HS-27A (cell line): Measurements from ENCODE around the gene CLDN25.

Source experiments
- DNase-seq: peaks from one replicate; pipeline ENCODE4 v3.0.0-alpha.2; 2012; ENCODE audit warnings: low read depth, missing footprints

CLDN25 gene

DNA sequence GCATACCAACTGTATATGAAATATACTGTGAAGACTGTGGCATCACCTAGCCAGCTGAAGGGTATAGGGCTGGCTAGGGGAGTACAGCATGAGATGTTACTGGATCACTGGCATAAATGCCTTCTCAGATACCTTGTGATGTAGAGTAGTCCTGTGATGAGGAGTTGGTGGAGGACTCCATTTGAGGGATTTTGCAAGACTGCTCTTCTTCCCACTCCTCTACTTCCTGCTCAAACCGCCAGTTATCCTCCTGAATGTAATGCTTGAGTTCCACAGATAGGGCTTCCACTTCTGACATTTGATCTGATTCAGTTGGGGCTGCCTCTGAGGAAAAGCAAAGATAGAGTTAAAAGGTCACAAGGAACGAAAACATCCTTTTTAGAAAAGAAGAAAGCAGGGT, 29.3 kb downstream of the CLDN25 start:
- no peak for DNase-seq

DNA sequence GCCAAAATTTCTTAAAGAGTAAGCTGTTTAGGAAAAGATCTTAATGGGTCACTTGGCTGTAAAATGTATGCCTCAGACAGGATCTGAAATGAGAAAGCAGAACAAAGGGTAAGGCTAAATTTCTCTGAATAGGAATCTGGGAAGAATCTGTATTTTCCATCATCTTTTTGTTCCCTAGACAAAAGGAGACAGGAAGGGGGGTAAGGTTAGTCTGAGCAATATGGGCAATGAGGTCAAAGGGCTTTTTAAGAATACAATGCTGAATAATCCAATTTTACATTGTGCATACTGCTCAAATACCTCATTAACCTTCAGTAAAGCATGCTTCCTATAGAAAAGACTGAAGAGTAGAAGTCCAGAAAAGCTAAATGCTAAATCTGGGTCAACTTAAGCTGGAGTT, 34.6 kb downstream of the CLDN25 start:
- no peak for DNase-seq

DNA sequence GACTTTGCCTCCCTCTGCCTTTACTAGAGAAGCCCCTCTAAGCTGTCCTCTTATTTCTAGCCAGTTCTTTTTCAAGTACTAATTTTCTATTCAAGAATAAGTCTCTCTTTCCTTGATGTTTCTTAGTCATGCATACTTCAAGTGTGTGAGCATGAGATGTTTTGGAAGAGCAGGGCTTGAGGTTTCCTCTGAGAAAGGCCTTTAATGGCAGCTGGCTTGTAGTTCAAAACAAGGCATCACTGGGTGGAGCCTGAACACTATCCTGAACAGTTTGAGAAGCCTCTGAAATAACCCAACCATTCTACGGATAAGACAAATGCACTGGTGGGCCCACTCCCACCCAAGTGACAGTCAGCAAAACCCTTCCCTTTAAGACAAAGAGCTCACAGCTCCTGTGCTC, 37.6 kb downstream of the CLDN25 start:
- DNase-seq, result no peak

DNA sequence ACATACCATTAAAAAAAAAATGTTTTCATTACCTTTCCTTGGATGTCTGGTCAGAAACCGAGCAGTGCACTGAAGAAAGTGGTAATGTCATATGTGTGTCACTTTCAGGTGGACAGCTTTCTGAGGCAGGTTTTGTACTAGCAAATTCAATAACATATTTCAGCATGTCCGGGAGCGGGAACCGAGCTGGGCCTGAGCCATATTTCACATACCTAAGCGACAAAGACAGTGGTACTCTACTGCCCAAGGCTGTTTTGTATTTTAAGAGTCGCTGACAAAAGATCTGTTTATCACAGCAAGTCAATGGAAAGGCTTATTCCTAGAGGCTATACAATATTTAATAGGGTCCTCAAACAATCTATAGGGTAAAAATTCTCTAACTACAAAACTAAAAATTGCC, 38.0 kb downstream of the CLDN25 start:
- no peak for DNase-seq

DNA sequence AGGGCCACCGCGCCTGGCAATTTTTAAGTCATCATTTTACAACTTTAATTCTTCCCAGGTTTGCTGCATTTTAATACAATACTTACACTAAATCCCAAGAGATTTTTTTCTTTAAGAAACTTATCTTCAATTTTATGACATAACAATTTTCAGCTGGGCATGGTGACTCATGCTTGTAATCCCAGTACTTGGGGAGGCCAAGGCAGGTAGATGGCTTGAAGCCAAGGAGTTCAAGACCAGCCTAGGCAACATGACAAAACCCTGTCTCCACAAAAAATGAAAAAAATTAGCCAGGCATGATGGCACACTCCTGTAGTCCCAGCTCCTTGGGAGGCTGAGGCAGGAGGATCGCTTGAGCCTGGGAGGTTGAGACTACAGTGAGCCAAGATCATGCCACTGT, 38.8 kb downstream of the CLDN25 start:
- no peak for DNase-seq

DNA sequence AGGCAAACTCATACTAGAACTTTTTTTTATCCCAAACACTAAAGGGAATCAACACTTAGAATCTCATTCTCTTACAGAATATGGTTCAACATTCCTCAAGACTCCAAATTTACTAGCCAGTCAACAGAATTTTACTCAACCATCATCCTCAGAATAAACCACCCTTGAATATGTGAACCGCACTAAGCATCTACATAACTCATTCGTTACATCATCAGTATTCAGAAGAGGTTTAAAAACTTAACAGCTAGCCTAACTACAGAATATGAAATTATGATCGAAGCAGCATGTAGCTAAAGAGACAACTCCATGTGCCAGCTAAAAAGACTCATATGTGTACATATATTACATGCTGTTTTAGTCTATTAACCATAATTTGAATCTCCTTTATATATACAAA, 47.9 kb downstream of the CLDN25 start:
- DNase-seq, result no peak

DNA sequence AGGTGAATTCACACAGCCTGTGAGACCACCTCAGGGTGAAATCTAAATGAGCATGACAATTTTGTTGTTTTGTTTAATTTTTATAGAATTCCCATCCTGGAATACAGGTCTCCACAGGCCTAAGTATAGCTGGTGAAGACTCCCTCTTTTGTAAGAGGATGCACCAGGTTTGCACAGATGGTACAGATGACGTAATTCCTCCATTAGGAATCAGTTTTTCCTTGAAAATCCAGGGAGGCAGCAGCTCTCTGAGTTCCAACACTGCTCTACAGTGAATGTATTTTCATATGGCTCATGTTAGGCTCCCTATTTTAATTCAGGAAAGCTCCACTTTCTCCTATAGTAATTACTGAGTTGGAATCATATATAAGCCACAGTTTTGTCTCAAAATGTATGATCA, 48.6 kb downstream of the CLDN25 start:
- DNase-seq, result no peak

DNA sequence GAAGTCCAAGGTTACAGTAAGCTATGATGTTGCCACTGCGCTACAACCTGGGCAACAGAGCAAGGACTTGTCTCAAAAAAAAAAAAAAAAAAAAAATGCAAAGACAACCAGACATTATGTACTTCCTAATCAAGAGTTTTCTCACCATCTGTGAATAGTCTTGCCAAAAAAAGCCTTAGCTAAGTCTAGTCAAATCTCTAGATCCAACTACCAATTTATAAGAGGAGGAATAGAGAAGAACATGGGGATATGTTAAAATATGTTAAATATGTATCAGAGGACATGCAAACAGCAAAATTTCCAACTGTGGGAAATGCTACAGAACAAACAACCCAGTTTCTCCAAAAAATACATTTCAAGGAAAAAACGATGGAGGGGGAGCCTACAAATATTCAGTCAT, 50.2 kb downstream of the CLDN25 start:
- DNase-seq, result no peak
